ENCODE measurements around the gene PTPRT. TPM values are rescaled to one million over a fixed set of nuclear protein-coding genes. Genes with fewer than 3 reads are reported as not detected.

The PTPRT gene
- total RNA-seq, 1 experiment from 2014 or later = not detected

DNA sequence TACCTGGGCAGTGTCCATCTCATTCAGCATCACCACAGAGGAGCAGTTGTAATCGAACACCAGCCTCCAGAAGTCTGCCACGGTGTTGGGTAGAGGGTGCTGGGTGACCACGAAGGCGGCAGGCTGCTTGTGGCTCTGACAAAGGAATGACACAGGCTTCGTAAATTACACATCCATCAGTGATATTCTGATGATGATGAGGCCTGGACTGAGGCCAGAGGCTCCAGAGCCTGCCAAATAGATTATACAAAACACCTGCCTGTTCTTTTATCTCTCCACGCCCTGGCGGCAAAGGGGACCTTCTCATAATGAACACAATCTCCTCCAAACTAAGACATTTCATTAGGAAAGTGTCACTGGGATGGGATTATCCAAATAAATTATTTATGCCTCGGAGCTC is 1091.3 kb downstream of the PTPRT start:
- Histone ChIP-seq H4K20me1 (ENCODE audit: low read length) (no peaks in the 10 kb centered on the region), H3K4me3 (ENCODE audit: low read length) (no peak overlapping the region), H3K79me2 (ENCODE audit: low read length) (no peaks in the 10 kb centered on the region), H3K27me3 (ENCODE audit: low read length) (no peaks in the 10 kb centered on the region), H2AFZ (ENCODE audit: low read length) (no peak overlapping the region), H3K9me3 (ENCODE audit: low read length) (0 out of 2 replicates have a peak, but pooled peaks cover 14% of the 10 kb centered on the region), H3K9me2 (replicated peaks; ENCODE audit: low read length) (no peaks in the 10 kb centered on the region), H3K36me3 (ENCODE audit: low read depth, low read length) (no peaks in the 10 kb centered on the region), H3K4me1 (ENCODE audit: insufficient read depth, low read length) (no peaks in the 10 kb centered on the region), H3F3A (ENCODE audit: low read length, unreplicated experiment) (no peaks in the 10 kb centered on the region), H3K9ac (ENCODE audit: low read length) (no peak overlapping the region), H3K27ac (ENCODE audit: low read length) (no peak overlapping the region), H3K4me2 (ENCODE audit: low read length) (no peak overlapping the region)
- TF ChIP-seq, protein P1, sequence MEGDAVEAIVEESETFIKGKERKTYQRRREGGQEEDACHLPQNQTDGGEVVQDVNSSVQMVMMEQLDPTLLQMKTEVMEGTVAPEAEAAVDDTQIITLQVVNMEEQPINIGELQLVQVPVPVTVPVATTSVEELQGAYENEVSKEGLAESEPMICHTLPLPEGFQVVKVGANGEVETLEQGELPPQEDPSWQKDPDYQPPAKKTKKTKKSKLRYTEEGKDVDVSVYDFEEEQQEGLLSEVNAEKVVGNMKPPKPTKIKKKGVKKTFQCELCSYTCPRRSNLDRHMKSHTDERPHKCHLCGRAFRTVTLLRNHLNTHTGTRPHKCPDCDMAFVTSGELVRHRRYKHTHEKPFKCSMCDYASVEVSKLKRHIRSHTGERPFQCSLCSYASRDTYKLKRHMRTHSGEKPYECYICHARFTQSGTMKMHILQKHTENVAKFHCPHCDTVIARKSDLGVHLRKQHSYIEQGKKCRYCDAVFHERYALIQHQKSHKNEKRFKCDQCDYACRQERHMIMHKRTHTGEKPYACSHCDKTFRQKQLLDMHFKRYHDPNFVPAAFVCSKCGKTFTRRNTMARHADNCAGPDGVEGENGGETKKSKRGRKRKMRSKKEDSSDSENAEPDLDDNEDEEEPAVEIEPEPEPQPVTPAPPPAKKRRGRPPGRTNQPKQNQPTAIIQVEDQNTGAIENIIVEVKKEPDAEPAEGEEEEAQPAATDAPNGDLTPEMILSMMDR (conservative IDR thresholded peaks at IDR 0.05; ENCODE audit: low read depth, low read length) = no peak
- TF ChIP-seq EZH2 (IDR thresholded peaks at IDR 0.05; ENCODE audit: low read length, unreplicated experiment) (no peak), EZH2phosphoT487 (IDR thresholded peaks at IDR 0.05; ENCODE audit: borderline replicate concordance, low read length) (no peak)
- ChIA-PET CTCF (no interaction called here), POLR2A (ENCODE audit: unreplicated experiment) (no interaction called here)
- BruUV-seq (replicated peaks) = no TSS peak
- no peak for DNase-seq
- no peak for ATAC-seq
- intact Hi-C loops (cut with micrococcal nuclease) = no loop called here

DNA sequence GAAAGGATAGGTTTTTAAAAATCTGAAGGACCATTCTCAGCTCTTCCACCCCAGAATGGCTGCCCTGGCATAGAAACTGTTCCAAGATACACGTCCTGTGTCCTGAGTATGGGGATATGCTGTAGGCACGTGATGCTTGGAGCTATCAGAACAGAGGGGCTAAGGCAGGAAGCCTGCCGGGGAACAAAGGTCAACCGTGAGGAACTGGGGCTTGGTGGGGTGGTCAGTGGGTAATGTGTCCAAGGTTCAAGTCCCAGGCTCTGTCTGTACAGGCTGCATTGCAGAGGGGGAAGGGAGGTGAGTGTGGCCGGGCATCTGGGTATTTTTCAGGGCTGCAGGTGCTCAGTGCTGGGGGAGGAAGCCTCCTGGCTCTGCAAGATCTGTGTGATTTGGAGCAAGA is 1092.0 kb downstream of the PTPRT start:
- H3K4me2 ChIP-seq (ENCODE audit: low read length) = no peak overlapping the region
- ChIA-PET POLR2A (ENCODE audit: unreplicated experiment) (no interaction called here), CTCF (no interaction called here)
- 0 out of 2 replicates have a peak, but pooled peaks cover 17% of the 10 kb centered on the region for H3K9me3 ChIP-seq (ENCODE audit: low read length)
- no TSS peak for BruUV-seq (replicated peaks)
- no peaks in the 10 kb centered on the region for H3K79me2 ChIP-seq (ENCODE audit: low read length)
- no peak overlapping the region for H3K9ac ChIP-seq (ENCODE audit: low read length)
- no peaks in the 10 kb centered on the region for H4K20me1 ChIP-seq (ENCODE audit: low read length)
- TF ChIP-seq, protein P1 (conservative IDR thresholded peaks at IDR 0.05; ENCODE audit: low read depth, low read length) = no peak
- TF ChIP-seq EZH2 (IDR thresholded peaks at IDR 0.05; ENCODE audit: low read length, unreplicated experiment) (no peak), EZH2phosphoT487 (IDR thresholded peaks at IDR 0.05; ENCODE audit: borderline replicate concordance, low read length) (no peak)
- H3K27ac ChIP-seq (ENCODE audit: low read length) = no peak overlapping the region
- no peak overlapping the region for H2AFZ ChIP-seq (ENCODE audit: low read length)
- intact Hi-C loops (cut with micrococcal nuclease) = no loop called here
- H3K36me3 ChIP-seq (ENCODE audit: low read depth, low read length) = no peaks in the 10 kb centered on the region
- no peaks in the 10 kb centered on the region for H3K4me1 ChIP-seq (ENCODE audit: insufficient read depth, low read length)
- H3K4me3 ChIP-seq (ENCODE audit: low read length) = no peak overlapping the region
- no peaks in the 10 kb centered on the region for H3K27me3 ChIP-seq (ENCODE audit: low read length)
- no peak for DNase-seq
- ATAC-seq = no peak
- no peaks in the 10 kb centered on the region for H3K9me2 ChIP-seq (replicated peaks; ENCODE audit: low read length)
- no peaks in the 10 kb centered on the region for H3F3A ChIP-seq (ENCODE audit: low read length, unreplicated experiment)

DNA sequence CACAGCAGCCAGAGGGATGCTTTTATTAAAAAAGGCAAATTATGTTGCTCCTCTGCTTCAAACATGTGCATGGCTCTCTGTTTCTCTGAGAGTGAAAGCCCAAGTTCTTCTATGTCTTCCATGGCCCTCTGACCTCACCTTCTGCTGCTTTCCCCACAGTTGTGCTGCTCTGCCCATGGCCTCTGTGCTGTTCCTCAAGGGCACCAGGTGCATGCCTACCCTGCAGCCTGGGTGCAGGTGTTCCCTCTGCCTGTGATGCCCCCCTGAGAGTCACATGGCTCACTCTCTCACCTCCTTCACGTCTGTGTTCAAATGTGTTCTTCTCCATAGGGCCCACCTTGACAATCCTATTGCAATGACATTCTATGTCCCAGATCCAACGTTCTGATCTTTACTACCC is 1094.5 kb downstream of the PTPRT start:
- Histone ChIP-seq H3F3A (ENCODE audit: low read length, unreplicated experiment) (no peaks in the 10 kb centered on the region), H3K9ac (ENCODE audit: low read length) (no peak overlapping the region), H3K4me1 (ENCODE audit: insufficient read depth, low read length) (no peaks in the 10 kb centered on the region), H2AFZ (ENCODE audit: low read length) (no peak overlapping the region), H3K36me3 (ENCODE audit: low read depth, low read length) (no peaks in the 10 kb centered on the region), H3K4me2 (ENCODE audit: low read length) (no peak overlapping the region), H3K27me3 (ENCODE audit: low read length) (no peaks in the 10 kb centered on the region), H3K9me2 (replicated peaks; ENCODE audit: low read length) (no peaks in the 10 kb centered on the region), H3K27ac (ENCODE audit: low read length) (no peak overlapping the region), H4K20me1 (ENCODE audit: low read length) (no peaks in the 10 kb centered on the region), H3K79me2 (ENCODE audit: low read length) (no peaks in the 10 kb centered on the region), H3K9me3 (ENCODE audit: low read length) (0 out of 2 replicates have a peak, but pooled peaks cover 31% of the 10 kb centered on the region), H3K4me3 (ENCODE audit: low read length) (no peak overlapping the region)
- DNase-seq (no peak), ATAC-seq (no peak)
- intact Hi-C loops (cut with micrococcal nuclease) = no loop called here
- BruUV-seq (replicated peaks) = no TSS peak
- POLR2A ChIA-PET (ENCODE audit: unreplicated experiment) = no interaction called here
- CTCF ChIA-PET = no interaction called here
- TF ChIP-seq, protein P1 (conservative IDR thresholded peaks at IDR 0.05; ENCODE audit: low read depth, low read length) = no peak
- TF ChIP-seq EZH2 (IDR thresholded peaks at IDR 0.05; ENCODE audit: low read length, unreplicated experiment) = no peak
- no peak for TF ChIP-seq EZH2phosphoT487 (IDR thresholded peaks at IDR 0.05; ENCODE audit: borderline replicate concordance, low read length)

All from PC-3 (cell line).